CD14-positive monocyte (primary cell): ENCODE results near the gene APH1B. TPM values are rescaled to one million over a fixed set of nuclear protein-coding genes. Genes with fewer than 3 reads are reported as not detected.

Source experiments
- DNase-seq, 3 donors: peaks; one replicate each; pipeline ENCODE4 v3.0.0-alpha.2; 2011 to 2022
- H2AFZ ChIP-seq: 2 replicates; pipeline ENCODE4 v1.6.0; 2012; ENCODE audit warnings: mild to moderate bottlenecking, low read depth, low read length, inconsistent platforms; ENCODE audit not compliant: insufficient read depth, poor library complexity, severe bottlenecking
- H3K27ac ChIP-seq, 2 donors: 1 replicate in 1 of 2; 2 replicates in 1 of 2; pipeline ENCODE4 v1.5.1; 2012 to 2013; ENCODE audit warnings: low read length in 2 of 2, control low read depth in 1 of 2, inconsistent platforms in 1 of 2, low read depth in 1 of 2, mild to moderate bottlenecking in 1 of 2
- H3K27me3 ChIP-seq, 2 donors: one replicate each; pipeline versions ENCODE4 v1.6.0 to v1.6.1; 2011 to 2013; ENCODE audit warnings: low read length in 2 of 2; ENCODE audit not compliant: control insufficient read depth in 2 of 2, insufficient read depth in 2 of 2
- H3K36me3 ChIP-seq, 2 donors: replicated peaks in 1 of 2; 1 replicate in 1 of 2; 2 replicates in 1 of 2; pipeline versions ENCODE4 v1.5.1 to v1.6.1; 2012 to 2013; ENCODE audit warnings: low read length in 2 of 2, control low read depth in 1 of 2, inconsistent platforms in 1 of 2, mild to moderate bottlenecking in 1 of 2; ENCODE audit not compliant: insufficient read depth in 2 of 2, control insufficient read depth in 1 of 2
- H3K4me1 ChIP-seq, 2 donors: 1 replicate in 1 of 2; 2 replicates in 1 of 2; pipeline versions ENCODE4 v1.5.1 to v1.6.1; 2012 to 2013; ENCODE audit warnings: low read length in 2 of 2, control low read depth in 1 of 2, inconsistent platforms in 1 of 2, mild to moderate bottlenecking in 1 of 2, moderate library complexity in 1 of 2; ENCODE audit not compliant: insufficient read depth in 2 of 2, control insufficient read depth in 1 of 2
- H3K4me2 ChIP-seq: replicated peaks from 2 replicates; pipeline ENCODE3; 2012; ENCODE audit warnings: low read length, moderate library complexity, mild to moderate bottlenecking; ENCODE audit not compliant: poor library complexity, severe bottlenecking; ENCODE audit errors: extremely low read depth
- H3K4me3 ChIP-seq, 3 experiments: fragments of 200-600 bp in 1 of 3; sonication (generic) in 1 of 3; replicated peaks in 1 of 3; 1 replicate in 2 of 3; 2 replicates in 1 of 3; pipeline ENCODE4 v1.5.1; 2011 to 2013; ENCODE audit warnings: low read length in 3 of 3, mild to moderate bottlenecking in 3 of 3, control low read depth in 2 of 3, low read depth in 2 of 3, inconsistent platforms in 1 of 3, moderate library complexity in 1 of 3
- H3K79me2 ChIP-seq: 2 replicates; pipeline ENCODE4 v1.6.0; 2012; ENCODE audit warnings: mild to moderate bottlenecking, control low read depth, inconsistent platforms, low read length, moderate library complexity; ENCODE audit not compliant: insufficient read depth
- H3K9ac ChIP-seq: 2 replicates; pipeline ENCODE4 v1.6.0; 2017; ENCODE audit warnings: low read length, mild to moderate bottlenecking; ENCODE audit not compliant: insufficient read depth, poor library complexity, severe bottlenecking
- H3K9me3 ChIP-seq, 2 donors: replicated peaks in 1 of 2; 1 replicate in 1 of 2; 2 replicates in 1 of 2; pipeline versions ENCODE4 v1.5.1 to v1.6.1; 2012 to 2013; ENCODE audit warnings: low read length in 2 of 2, control low read depth in 1 of 2; ENCODE audit not compliant: control insufficient read depth in 1 of 2, insufficient read depth in 1 of 2
- H4K20me1 ChIP-seq: 2 replicates; pipeline ENCODE4 v1.6.0; 2012; ENCODE audit warnings: mild to moderate bottlenecking, low read length, control low read depth, moderate library complexity; ENCODE audit not compliant: insufficient read depth
- H3K27ac Mint-ChIP-seq, 7 donors: one replicate each; pipeline ENCODE4 v1.8.0; 2020; ENCODE audit warnings: mild to moderate bottlenecking in 7 of 7, mixed read lengths in 7 of 7, moderate library complexity in 6 of 7, inconsistent platforms in 2 of 7
- H3K27me3 Mint-ChIP-seq, 3 donors: one replicate each; pipeline ENCODE4 v1.8.0; 2021 to 2022; ENCODE audit warnings: low read depth in 3 of 3, mild to moderate bottlenecking in 3 of 3, mixed read lengths in 3 of 3, moderate library complexity in 3 of 3, inconsistent platforms in 1 of 3
- H3K36me3 Mint-ChIP-seq, 2 donors: one replicate each; pipeline ENCODE4 v1.8.0; 2020; ENCODE audit warnings: mixed read lengths in 2 of 2, inconsistent platforms in 1 of 2, mild to moderate bottlenecking in 1 of 2
- H3K4me1 Mint-ChIP-seq: one replicate; pipeline ENCODE4 v1.8.0; 2020; ENCODE audit warnings: mild to moderate bottlenecking, mixed read lengths
- H3K4me3 Mint-ChIP-seq, 2 donors: one replicate each; pipeline ENCODE4 v1.8.0; 2020; ENCODE audit warnings: mild to moderate bottlenecking in 2 of 2, mixed read lengths in 2 of 2, moderate library complexity in 1 of 2
- H3K9me3 Mint-ChIP-seq, 7 donors: one replicate each; pipeline ENCODE4 v1.8.0; 2020 to 2022; ENCODE audit warnings: mixed read lengths in 7 of 7, mild to moderate bottlenecking in 6 of 7, moderate library complexity in 6 of 7, inconsistent platforms in 2 of 7
- WGBS: methylation state at CpG from one replicate; pipeline ENCODE4 v1.1.5; 2013; ENCODE audit warnings: missing lambda C conversion rate; ENCODE audit not compliant: insufficient coverage; 5-methylcytosine and 5-hydroxymethylcytosine counted together
- intact Hi-C, 2 donors: fragments of 100-400 bp; cut with micrococcal nuclease; formaldehyde crosslinking; loops; one replicate each; pipeline versions ENCODE4 v1.15.0 to v1.15.1; 2023
- polyA plus RNA-seq, 3 donors: library from polyadenylated mRNA; depleted of rRNA in 1 of 3; unstranded in 2 of 3; stranded (reverse) in 1 of 3; fragments of 300-500 nt in 2 of 3; fragments of >200 nt in 1 of 3; fragmentation: Illumina TruSeq in 2 of 3; gene quantifications; 1 replicate in 2 of 3; 2 replicates in 1 of 3; pipeline ENCODE4 v1.2.3, GENCODE V29; 2012 to 2021
- TF ChIP-seq, protein P1 (sequence below): fragments of 200-600 bp; IDR thresholded peaks from one replicate; pipeline ENCODE4 v1.8.0; 2022; ENCODE audit warnings: antibody characterized with exemption, mild to moderate bottlenecking

APH1B gene
- polyA plus RNA-seq, 3 donors = 13.6 to 57.1 (median 54.8) TPM

DNA sequence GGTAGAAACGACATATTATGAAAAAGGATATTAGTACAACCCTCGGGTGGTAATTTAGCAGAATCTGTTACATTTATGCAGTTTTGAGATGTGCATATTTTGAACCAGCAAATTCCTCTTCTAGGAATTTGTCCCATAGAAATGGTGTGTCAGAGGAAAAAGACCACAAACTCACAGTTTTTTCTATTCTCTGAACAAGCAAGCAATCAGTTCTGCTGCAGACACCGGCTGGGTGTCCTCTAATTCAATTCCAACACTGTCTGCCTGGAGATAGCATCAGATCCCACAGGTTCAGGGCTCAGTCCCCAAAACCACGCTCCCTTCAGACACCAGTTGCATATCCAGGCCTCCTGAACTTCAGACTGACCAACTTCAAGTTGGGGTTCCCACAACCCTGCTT is 36.4 kb downstream of the APH1B start:
- Histone ChIP-seq H3K36me3 (no peaks in the 10 kb centered on the region), H3K79me2 (no peaks in the 10 kb centered on the region), H3K4me2 (no peak overlapping the region), H3K4me1 (no peaks in the 10 kb centered on the region), H3K9me3 (no peaks in the 10 kb centered on the region), H3K27ac (no peak overlapping the region), H3K27me3 (no peaks in the 10 kb centered on the region), H4K20me1 (no peaks in the 10 kb centered on the region), H3K4me3 (no peak overlapping the region), H2AFZ (no peak overlapping the region), H3K9ac (no peak overlapping the region)
- TF ChIP-seq, protein P1, sequence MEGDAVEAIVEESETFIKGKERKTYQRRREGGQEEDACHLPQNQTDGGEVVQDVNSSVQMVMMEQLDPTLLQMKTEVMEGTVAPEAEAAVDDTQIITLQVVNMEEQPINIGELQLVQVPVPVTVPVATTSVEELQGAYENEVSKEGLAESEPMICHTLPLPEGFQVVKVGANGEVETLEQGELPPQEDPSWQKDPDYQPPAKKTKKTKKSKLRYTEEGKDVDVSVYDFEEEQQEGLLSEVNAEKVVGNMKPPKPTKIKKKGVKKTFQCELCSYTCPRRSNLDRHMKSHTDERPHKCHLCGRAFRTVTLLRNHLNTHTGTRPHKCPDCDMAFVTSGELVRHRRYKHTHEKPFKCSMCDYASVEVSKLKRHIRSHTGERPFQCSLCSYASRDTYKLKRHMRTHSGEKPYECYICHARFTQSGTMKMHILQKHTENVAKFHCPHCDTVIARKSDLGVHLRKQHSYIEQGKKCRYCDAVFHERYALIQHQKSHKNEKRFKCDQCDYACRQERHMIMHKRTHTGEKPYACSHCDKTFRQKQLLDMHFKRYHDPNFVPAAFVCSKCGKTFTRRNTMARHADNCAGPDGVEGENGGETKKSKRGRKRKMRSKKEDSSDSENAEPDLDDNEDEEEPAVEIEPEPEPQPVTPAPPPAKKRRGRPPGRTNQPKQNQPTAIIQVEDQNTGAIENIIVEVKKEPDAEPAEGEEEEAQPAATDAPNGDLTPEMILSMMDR = no peak
- no peaks in the 10 kb centered on the region for H3K4me1 Mint-ChIP-seq
- no peak overlapping the region for H3K4me3 Mint-ChIP-seq
- H3K27me3 Mint-ChIP-seq = peaks cover 3 to 12% (median 10%) of the 10 kb centered on the region in 3 donors
- no peak overlapping the region for H3K27ac Mint-ChIP-seq
- intact Hi-C loops = no loop called here
- no peaks in the 10 kb centered on the region for H3K9me3 Mint-ChIP-seq
- peaks cover 4 to 5% of the 10 kb centered on the region in 2 donors for H3K36me3 Mint-ChIP-seq
- WGBS = 91% methylated on average over 2 of the region's 4 CpGs
- DNase-seq = no peak

DNA sequence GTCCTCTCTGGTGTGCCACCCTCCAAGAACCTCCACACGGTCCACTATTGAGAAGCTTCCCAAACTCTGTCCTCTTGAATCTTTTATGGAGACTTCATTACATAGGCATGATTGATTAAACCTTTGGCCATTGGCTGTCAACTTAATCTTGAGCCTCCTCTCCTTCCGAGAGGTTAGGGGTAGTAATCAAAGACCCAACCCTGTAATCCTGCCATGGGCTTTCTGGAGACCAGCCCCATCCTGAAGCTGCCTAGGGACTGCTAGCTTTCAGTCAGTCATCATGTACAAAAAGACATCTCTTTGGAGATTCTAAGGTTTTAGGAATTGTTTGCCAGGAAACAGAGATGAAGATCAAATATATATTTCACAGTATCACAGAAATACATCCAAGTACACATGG is 37.0 kb downstream of the APH1B start:
- H3K4me1 ChIP-seq = no peaks in the 10 kb centered on the region
- Mint-ChIP-seq H3K27ac (no peak overlapping the region), H3K27me3 (peaks cover 3 to 12% (median 10%) of the 10 kb centered on the region in 3 donors), H3K36me3 (peaks cover 0 to 5% of the 10 kb centered on the region in 2 donors), H3K4me1 (no peaks in the 10 kb centered on the region), H3K4me3 (no peak overlapping the region), H3K9me3 (no peaks in the 10 kb centered on the region)
- no CpG with 5 or more reads among the region's 2 CpGs for WGBS
- DNase-seq = no peak
- no peak overlapping the region for H2AFZ ChIP-seq
- intact Hi-C loops = no loop called here
- TF ChIP-seq, protein P1 = no peak
- H3K27ac ChIP-seq = no peak overlapping the region
- no peaks in the 10 kb centered on the region for H3K9me3 ChIP-seq
- H4K20me1 ChIP-seq = no peaks in the 10 kb centered on the region
- no peaks in the 10 kb centered on the region for H3K36me3 ChIP-seq
- no peaks in the 10 kb centered on the region for H3K27me3 ChIP-seq
- no peak overlapping the region for H3K4me2 ChIP-seq
- H3K4me3 ChIP-seq = no peak overlapping the region
- H3K79me2 ChIP-seq = no peaks in the 10 kb centered on the region
- H3K9ac ChIP-seq = no peak overlapping the region
